Neural crest cell (in vitro differentiated cells): ENCODE measurements around the gene PEF1. TPM values are rescaled to one million over a fixed set of nuclear protein-coding genes. Genes with fewer than 3 reads are reported as not detected.

ENCODE experiments used
- DNase-seq: peaks from one replicate; pipeline ENCODE4 v3.0.0; 2021; ENCODE audit warnings: low read depth, mixed read lengths, low spot score
- H3K27ac Mint-ChIP-seq: one replicate; pipeline ENCODE4 v1.8.0; 2021; ENCODE audit warnings: mild to moderate bottlenecking, mixed read lengths; ENCODE audit not compliant: unreplicated experiment
- H3K27me3 Mint-ChIP-seq: 2 replicates; pipeline ENCODE4 v1.8.0; 2021; ENCODE audit warnings: low read depth, mild to moderate bottlenecking, mixed read lengths
- H3K36me3 Mint-ChIP-seq: 2 replicates; pipeline ENCODE4 v1.8.0; 2021; ENCODE audit warnings: low read depth, mild to moderate bottlenecking, mixed read lengths
- H3K4me1 Mint-ChIP-seq: 2 replicates; pipeline ENCODE4 v1.8.0; 2021; ENCODE audit warnings: mixed read lengths
- H3K4me3 Mint-ChIP-seq: one replicate; pipeline ENCODE4 v1.8.0; 2021; ENCODE audit warnings: mild to moderate bottlenecking, mixed read lengths
- H3K9me3 Mint-ChIP-seq: 2 replicates; pipeline ENCODE4 v1.8.0; 2021; ENCODE audit warnings: mixed read lengths
- total RNA-seq: library from RNA; stranded (reverse); gene quantifications from 2 replicates; pipeline ENCODE4 v1.2.1, GENCODE V29; 2021
- TF ChIP-seq, protein P1 (sequence below): fragments of 200-600 bp; sonication (generic); conservative IDR thresholded peaks from 2 replicates; pipeline ENCODE4 v1.5.0; 2021; ENCODE audit warnings: antibody characterized with exemption, mild to moderate bottlenecking

Gene PEF1
- total RNA-seq, 1 donor from 2014 or later = 52.4 TPM

DNA sequence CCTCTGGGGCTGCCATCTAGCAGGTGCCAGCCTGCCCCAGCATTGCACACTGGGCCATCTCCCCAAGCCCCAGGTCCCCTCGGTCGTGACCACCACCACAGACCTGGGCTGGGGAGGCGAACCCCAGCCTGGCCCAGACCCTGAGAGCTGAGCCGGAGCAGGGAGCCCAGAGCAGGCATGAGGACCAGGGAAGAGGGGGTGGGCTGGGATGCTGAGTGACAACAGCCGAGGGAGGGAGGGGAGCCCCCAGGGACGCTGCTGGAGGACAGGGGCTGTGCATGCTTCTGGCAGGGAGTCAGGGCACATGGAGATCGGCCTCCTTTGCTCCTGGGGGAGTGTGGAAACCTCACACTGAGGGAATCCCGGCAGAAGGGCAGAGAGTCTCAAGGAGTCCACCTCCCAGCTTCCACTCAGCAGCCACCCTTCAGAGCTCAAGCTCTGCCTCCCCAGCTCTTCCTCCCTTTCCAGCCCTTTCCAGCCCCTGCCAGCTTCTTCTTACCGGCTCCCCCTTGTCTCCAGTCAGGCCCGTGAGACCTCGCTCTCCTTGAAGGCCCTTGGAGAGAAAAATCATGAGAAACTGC lies 23.7 kb upstream of the PEF1 start:
- H3K9me3 Mint-ChIP-seq = no peaks in the 10 kb centered on the region
- H3K4me1 Mint-ChIP-seq = peaks cover 8% of the 10 kb centered on the region
- H3K36me3 Mint-ChIP-seq = no peaks in the 10 kb centered on the region
- H3K27me3 Mint-ChIP-seq = peaks cover 10% of the 10 kb centered on the region
- TF ChIP-seq, protein P1, sequence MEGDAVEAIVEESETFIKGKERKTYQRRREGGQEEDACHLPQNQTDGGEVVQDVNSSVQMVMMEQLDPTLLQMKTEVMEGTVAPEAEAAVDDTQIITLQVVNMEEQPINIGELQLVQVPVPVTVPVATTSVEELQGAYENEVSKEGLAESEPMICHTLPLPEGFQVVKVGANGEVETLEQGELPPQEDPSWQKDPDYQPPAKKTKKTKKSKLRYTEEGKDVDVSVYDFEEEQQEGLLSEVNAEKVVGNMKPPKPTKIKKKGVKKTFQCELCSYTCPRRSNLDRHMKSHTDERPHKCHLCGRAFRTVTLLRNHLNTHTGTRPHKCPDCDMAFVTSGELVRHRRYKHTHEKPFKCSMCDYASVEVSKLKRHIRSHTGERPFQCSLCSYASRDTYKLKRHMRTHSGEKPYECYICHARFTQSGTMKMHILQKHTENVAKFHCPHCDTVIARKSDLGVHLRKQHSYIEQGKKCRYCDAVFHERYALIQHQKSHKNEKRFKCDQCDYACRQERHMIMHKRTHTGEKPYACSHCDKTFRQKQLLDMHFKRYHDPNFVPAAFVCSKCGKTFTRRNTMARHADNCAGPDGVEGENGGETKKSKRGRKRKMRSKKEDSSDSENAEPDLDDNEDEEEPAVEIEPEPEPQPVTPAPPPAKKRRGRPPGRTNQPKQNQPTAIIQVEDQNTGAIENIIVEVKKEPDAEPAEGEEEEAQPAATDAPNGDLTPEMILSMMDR = no peak
- H3K4me3 Mint-ChIP-seq = no peak overlapping the region
- H3K27ac Mint-ChIP-seq = no peak overlapping the region
- no peak for DNase-seq

DNA sequence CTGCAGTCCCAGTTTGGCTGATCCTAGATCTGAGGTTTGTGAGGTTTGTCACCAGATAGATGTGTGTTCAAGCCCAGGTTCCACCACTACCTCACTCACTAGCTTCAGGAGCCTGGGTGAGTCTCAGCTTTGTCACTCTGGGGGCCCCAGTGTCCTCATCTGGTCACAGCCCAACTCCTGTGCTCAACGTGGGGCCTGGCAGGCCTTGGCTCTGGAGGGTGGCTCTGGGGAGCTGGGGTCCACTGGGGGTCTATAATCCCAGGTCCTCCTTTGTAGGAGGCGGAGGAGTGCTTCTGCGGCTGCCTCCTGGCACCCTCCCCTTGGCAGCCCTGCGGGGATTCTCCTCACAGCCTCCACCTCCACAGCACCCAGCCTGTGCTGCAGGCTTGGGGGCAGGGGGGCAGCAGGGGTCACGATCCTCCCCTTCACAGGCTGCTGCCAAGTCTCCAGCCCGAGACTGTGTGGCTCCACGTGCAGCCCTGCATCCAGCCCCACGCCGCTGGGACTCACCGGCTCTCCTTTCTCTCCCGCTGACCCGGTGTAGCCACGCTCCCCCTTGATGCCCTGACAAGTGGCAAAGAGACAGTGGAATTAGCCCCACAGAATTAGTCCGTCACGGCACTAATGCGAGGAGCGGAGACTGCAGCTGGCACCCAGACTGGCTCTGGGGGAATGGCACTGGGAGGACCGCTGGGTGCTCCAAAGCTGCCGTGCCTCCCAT lies 22.5 kb upstream of the PEF1 start:
- no peak overlapping the region for H3K27ac Mint-ChIP-seq
- H3K36me3 Mint-ChIP-seq = no peaks in the 10 kb centered on the region
- H3K4me3 Mint-ChIP-seq = no peak overlapping the region
- TF ChIP-seq, protein P1 = no peak
- H3K4me1 Mint-ChIP-seq = peaks cover 8% of the 10 kb centered on the region
- DNase-seq = no peak
- no peaks in the 10 kb centered on the region for H3K9me3 Mint-ChIP-seq
- peaks cover 10% of the 10 kb centered on the region for H3K27me3 Mint-ChIP-seq

GRCh38 chr1:31666263-31666963 lies 21.7 kb upstream of the PEF1 start:
- H3K4me3 Mint-ChIP-seq = no peak overlapping the region
- peak overlapping the region; percentile 57 for H3K27ac Mint-ChIP-seq
- H3K4me1 Mint-ChIP-seq = peaks cover 8% of the 10 kb centered on the region
- DNase-seq = no peak
- peaks cover 10% of the 10 kb centered on the region for H3K27me3 Mint-ChIP-seq
- no peaks in the 10 kb centered on the region for H3K36me3 Mint-ChIP-seq
- H3K9me3 Mint-ChIP-seq = no peaks in the 10 kb centered on the region
- TF ChIP-seq, protein P1 = no peak

GRCh38 chr1:31665234-31665878 lies 20.7 kb upstream of the PEF1 start:
- TF ChIP-seq, protein P1 = no peak
- H3K4me3 Mint-ChIP-seq = no peak overlapping the region
- H3K27ac Mint-ChIP-seq = no peak overlapping the region
- H3K36me3 Mint-ChIP-seq = no peaks in the 10 kb centered on the region
- no peak for DNase-seq
- no peaks in the 10 kb centered on the region for H3K9me3 Mint-ChIP-seq
- peaks cover 10% of the 10 kb centered on the region for H3K27me3 Mint-ChIP-seq
- H3K4me1 Mint-ChIP-seq = peaks cover 8% of the 10 kb centered on the region

GRCh38 chr1:31664528-31664927 lies 19.9 kb upstream of the PEF1 start:
- no peak for DNase-seq
- no peak overlapping the region for H3K27ac Mint-ChIP-seq
- TF ChIP-seq, protein P1 = no peak
- H3K27me3 Mint-ChIP-seq = peaks cover 3% of the 10 kb centered on the region
- no peak overlapping the region for H3K4me3 Mint-ChIP-seq
- no peaks in the 10 kb centered on the region for H3K9me3 Mint-ChIP-seq
- H3K4me1 Mint-ChIP-seq = peaks cover 2% of the 10 kb centered on the region
- no peaks in the 10 kb centered on the region for H3K36me3 Mint-ChIP-seq
